Nephron (organoid): Measurements from ENCODE around the gene PDGFD.

Experiments used
- H3K27ac Mint-ChIP-seq, 3 experiments: 2 replicates each; pipeline ENCODE4 v1.8.0; 2020; ENCODE audit warnings: mixed read lengths in 3 of 3, mild to moderate bottlenecking in 2 of 3, moderate library complexity in 1 of 3
- H3K27me3 Mint-ChIP-seq: 2 replicates; pipeline ENCODE4 v1.8.0; 2021; ENCODE audit warnings: low read depth, mild to moderate bottlenecking, moderate library complexity, mixed read lengths
- H3K36me3 Mint-ChIP-seq: 2 replicates; pipeline ENCODE4 v1.8.0; 2020; ENCODE audit warnings: low read depth, mixed read lengths
- H3K4me1 Mint-ChIP-seq: 2 replicates; pipeline ENCODE4 v1.8.0; 2020; ENCODE audit warnings: mixed read lengths
- H3K4me3 Mint-ChIP-seq, 3 experiments: 2 replicates each; pipeline ENCODE4 v1.8.0; 2020; ENCODE audit warnings: mild to moderate bottlenecking in 3 of 3, mixed read lengths in 3 of 3, moderate library complexity in 2 of 3
- H3K9me3 Mint-ChIP-seq: 2 replicates; pipeline ENCODE4 v1.8.0; 2020; ENCODE audit warnings: mixed read lengths
- TF ChIP-seq, protein P1 (sequence below), 3 experiments: fragments of 200-600 bp; sonication (generic); IDR thresholded peaks; one replicate each; pipeline ENCODE4 v1.5.0; 2021; ENCODE audit warnings: antibody characterized with exemption in 3 of 3; ENCODE audit not compliant: unreplicated experiment in 3 of 3

PDGFD gene

DNA sequence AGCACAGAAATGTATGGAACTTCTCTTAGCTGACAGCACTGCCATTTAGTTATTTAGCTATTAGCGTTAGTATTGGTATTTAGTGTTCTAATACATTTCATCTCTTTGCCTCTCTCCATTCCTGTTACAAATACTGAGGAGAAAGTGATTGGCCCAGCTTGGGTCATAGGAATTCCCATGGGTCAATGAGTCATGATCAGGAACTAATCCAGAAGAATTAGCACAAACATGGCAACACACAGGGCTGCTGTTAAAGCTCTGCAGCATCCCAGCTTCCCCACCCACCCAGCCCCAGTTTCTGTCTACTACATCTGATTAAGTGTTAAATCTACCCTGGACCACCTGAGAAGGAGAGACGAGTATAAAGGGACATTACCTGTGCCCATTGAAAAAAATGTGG lies 36.1 kb downstream of the PDGFD start:
- no peak overlapping the region for H3K4me3 Mint-ChIP-seq
- TF ChIP-seq, protein P1, sequence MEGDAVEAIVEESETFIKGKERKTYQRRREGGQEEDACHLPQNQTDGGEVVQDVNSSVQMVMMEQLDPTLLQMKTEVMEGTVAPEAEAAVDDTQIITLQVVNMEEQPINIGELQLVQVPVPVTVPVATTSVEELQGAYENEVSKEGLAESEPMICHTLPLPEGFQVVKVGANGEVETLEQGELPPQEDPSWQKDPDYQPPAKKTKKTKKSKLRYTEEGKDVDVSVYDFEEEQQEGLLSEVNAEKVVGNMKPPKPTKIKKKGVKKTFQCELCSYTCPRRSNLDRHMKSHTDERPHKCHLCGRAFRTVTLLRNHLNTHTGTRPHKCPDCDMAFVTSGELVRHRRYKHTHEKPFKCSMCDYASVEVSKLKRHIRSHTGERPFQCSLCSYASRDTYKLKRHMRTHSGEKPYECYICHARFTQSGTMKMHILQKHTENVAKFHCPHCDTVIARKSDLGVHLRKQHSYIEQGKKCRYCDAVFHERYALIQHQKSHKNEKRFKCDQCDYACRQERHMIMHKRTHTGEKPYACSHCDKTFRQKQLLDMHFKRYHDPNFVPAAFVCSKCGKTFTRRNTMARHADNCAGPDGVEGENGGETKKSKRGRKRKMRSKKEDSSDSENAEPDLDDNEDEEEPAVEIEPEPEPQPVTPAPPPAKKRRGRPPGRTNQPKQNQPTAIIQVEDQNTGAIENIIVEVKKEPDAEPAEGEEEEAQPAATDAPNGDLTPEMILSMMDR (IDR thresholded peaks at IDR 0.05; ENCODE audit: unreplicated experiment in 3 of 3), result no peak
- no peaks in the 10 kb centered on the region for H3K27me3 Mint-ChIP-seq
- H3K36me3 Mint-ChIP-seq, result no peaks in the 10 kb centered on the region
- H3K27ac Mint-ChIP-seq, result no peak overlapping the region
- H3K4me1 Mint-ChIP-seq, result no peaks in the 10 kb centered on the region
- no peaks in the 10 kb centered on the region for H3K9me3 Mint-ChIP-seq

DNA sequence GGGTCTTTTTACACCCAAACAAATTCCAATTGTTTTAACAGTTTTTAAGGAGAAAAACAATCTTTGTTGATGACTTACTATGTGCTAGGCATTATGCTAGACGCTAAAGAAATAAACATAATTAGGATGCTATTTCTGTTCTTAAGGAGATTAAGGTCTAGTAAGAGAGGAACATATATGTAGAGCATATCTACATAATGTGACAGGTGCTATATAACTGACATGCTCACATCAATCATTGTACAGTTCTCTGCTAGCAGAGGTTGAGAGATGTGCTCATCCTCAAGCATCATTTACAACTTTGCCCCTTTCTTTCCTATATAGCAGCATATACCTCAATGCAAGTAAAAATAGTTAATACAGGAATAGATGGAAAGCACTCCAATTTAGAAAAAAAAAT lies 37.5 kb downstream of the PDGFD start:
- H3K36me3 Mint-ChIP-seq, result no peaks in the 10 kb centered on the region
- H3K4me1 Mint-ChIP-seq, result no peaks in the 10 kb centered on the region
- TF ChIP-seq, protein P1 (IDR thresholded peaks at IDR 0.05; ENCODE audit: unreplicated experiment in 3 of 3), result no peak
- H3K27me3 Mint-ChIP-seq, result no peaks in the 10 kb centered on the region
- no peak overlapping the region for H3K27ac Mint-ChIP-seq
- no peaks in the 10 kb centered on the region for H3K9me3 Mint-ChIP-seq
- H3K4me3 Mint-ChIP-seq, result no peak overlapping the region

DNA sequence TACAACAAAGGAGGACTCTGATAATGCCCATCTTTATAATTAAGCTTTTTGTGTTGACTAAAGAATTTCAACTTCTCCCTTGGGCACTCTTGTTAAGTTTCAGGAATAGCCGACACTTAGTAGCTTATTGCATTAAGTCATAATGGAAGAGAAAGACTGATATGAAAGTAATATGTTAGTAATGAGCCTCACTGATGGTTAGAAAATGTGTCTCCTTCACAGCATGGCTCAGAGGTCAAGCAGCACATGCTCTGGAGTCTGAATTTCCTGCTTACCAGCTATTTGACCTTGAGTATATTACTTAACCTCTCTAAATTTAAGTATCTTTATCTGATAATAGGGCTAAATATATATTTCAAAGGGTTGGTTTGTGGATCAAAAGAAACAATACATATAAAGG lies 39.0 kb downstream of the PDGFD start:
- Mint-ChIP-seq H3K9me3 (no peaks in the 10 kb centered on the region), H3K4me3 (no peak overlapping the region), H3K4me1 (no peaks in the 10 kb centered on the region), H3K36me3 (no peaks in the 10 kb centered on the region), H3K27me3 (no peaks in the 10 kb centered on the region), H3K27ac (no peak overlapping the region)
- TF ChIP-seq, protein P1 (IDR thresholded peaks at IDR 0.05; ENCODE audit: unreplicated experiment in 3 of 3), result no peak

GRCh38 chr11:104122836-104123235 lies 41.1 kb downstream of the PDGFD start:
- Mint-ChIP-seq H3K27ac (no peak overlapping the region), H3K4me3 (no peak overlapping the region), H3K27me3 (no peaks in the 10 kb centered on the region), H3K36me3 (no peaks in the 10 kb centered on the region), H3K9me3 (no peaks in the 10 kb centered on the region), H3K4me1 (no peaks in the 10 kb centered on the region)
- TF ChIP-seq, protein P1 (IDR thresholded peaks at IDR 0.05; ENCODE audit: unreplicated experiment in 3 of 3), result no peak

DNA sequence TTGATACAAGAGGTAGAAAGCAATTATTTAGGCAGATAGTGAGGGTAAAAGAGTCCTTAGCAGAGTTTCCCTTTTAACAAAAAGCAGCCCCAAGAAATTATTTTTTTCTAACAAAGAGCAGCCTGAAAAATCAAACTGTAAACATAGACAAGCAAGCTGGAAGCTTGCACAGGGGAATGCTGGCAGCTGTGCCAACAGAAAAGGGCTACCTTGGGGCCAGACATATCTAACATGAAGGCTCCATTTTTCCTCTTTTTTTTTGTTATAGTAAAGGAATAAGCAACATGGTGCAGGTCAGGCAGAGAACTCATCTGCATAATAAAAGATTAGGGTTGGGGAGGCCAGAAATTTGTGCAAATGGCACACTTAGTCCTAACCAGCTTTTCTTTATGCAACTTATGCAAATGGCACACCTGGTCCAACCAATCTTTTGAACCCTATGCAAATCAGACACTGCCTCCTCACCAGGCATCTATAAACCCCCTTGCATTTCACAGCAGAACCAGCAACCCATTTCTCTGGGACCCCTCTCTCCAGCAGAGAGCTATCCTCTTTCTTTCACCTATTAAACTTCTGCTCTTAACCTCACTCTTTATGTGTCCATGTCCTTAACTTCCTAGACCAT lies 41.8 kb downstream of the PDGFD start:
- TF ChIP-seq, protein P1 (IDR thresholded peaks at IDR 0.05; ENCODE audit: unreplicated experiment in 3 of 3), result no peak
- no peak overlapping the region for H3K4me3 Mint-ChIP-seq
- peaks cover 6% of the 10 kb centered on the region for H3K9me3 Mint-ChIP-seq
- H3K27me3 Mint-ChIP-seq, result no peaks in the 10 kb centered on the region
- H3K4me1 Mint-ChIP-seq, result no peaks in the 10 kb centered on the region
- no peak overlapping the region for H3K27ac Mint-ChIP-seq
- H3K36me3 Mint-ChIP-seq, result peaks cover 5% of the 10 kb centered on the region

DNA sequence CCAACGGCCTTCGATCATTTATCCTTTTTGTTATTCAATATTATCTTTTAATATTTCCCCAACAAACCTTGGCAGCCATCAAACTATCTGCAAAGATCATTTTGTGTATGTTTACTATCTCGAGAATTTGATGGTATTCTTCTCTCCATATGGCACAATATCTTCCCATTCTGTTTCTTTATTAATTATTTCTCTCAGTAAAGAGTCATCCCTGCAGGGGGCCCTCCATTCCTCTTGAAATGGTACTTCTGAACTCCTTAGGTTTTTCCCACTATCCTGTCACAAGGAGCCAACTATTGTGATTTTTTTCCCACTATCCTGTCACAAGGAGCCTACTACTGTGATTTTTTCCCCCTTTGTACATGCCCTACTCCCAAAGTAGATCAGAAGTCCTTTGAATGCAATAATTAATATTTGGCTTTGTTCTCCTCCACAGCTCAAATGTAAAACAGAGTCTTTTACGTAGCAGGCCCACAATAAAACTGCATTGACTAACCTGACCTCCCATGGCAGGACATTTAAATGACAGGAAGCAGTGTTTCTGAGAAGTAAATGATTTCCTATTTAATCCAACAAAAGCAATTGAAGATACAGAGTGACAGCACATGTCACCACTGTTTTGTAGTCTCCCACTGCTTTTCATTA lies 43.3 kb downstream of the PDGFD start:
- Mint-ChIP-seq H3K9me3 (peaks cover 21% of the 10 kb centered on the region), H3K27me3 (no peaks in the 10 kb centered on the region), H3K4me1 (no peaks in the 10 kb centered on the region), H3K36me3 (peaks cover 9% of the 10 kb centered on the region), H3K4me3 (no peak overlapping the region), H3K27ac (peak overlapping the region in 1 of 3 experiments; percentile 14)
- TF ChIP-seq, protein P1 (IDR thresholded peaks at IDR 0.05; ENCODE audit: unreplicated experiment in 3 of 3), result no peak
